Hepatocyte (in vitro differentiated cells): ENCODE measurements around the gene CUX1. TPM values are rescaled to one million over a fixed set of nuclear protein-coding genes. Genes with fewer than 3 reads are reported as not detected.
"Not testable (repeated sequence)": the region's sequence is repeated elsewhere in the genome, so short reads cannot be mapped to it uniquely, and the experiment has no call there.

Source experiments
- DNase-seq: peaks from one replicate; pipeline ENCODE4 v3.0.0-alpha.2; 2016; ENCODE audit warnings: low spot score
- H2AFZ ChIP-seq: fragments of 200-600 bp; sonication (generic); 2 replicates; pipeline ENCODE4 v1.6.0; 2016; ENCODE audit warnings: antibody characterized with exemption, mild to moderate bottlenecking
- H3K27ac ChIP-seq: fragments of 200-600 bp; sonication (generic); 2 replicates; pipeline ENCODE4 v1.5.1; 2016; ENCODE audit warnings: mild to moderate bottlenecking
- H3K27me3 ChIP-seq: fragments of 200-600 bp; sonication (generic); 2 replicates; pipeline ENCODE4 v1.6.1; 2016
- H3K36me3 ChIP-seq: fragments of 200-600 bp; sonication (generic); replicated peaks from 2 replicates; pipeline ENCODE4 v1.5.1; 2016; ENCODE audit warnings: low read depth; ENCODE audit not compliant: insufficient read depth
- H3K4me1 ChIP-seq: fragments of 200-600 bp; sonication (generic); 2 replicates; pipeline ENCODE4 v1.5.1; 2016; ENCODE audit warnings: mild to moderate bottlenecking, moderate library complexity; ENCODE audit not compliant: insufficient read depth
- H3K4me2 ChIP-seq: fragments of 200-600 bp; sonication (generic); 2 replicates; pipeline ENCODE4 v1.6.0; 2016
- H3K4me3 ChIP-seq: fragments of 200-600 bp; sonication (generic); 2 replicates; pipeline ENCODE4 v1.5.1; 2016; ENCODE audit warnings: mild to moderate bottlenecking
- H3K79me2 ChIP-seq: fragments of 200-600 bp; sonication (generic); 2 replicates; pipeline ENCODE4 v1.6.0; 2017; ENCODE audit warnings: mild to moderate bottlenecking
- H3K9me2 ChIP-seq: fragments of 200-600 bp; sonication (generic); replicated peaks from 2 replicates; pipeline ENCODE4 v1.6.0; 2017; ENCODE audit warnings: mild to moderate bottlenecking; ENCODE audit not compliant: insufficient read depth
- H3K9me3 ChIP-seq: fragments of 200-600 bp; sonication (generic); 2 replicates; pipeline ENCODE4 v1.5.1; 2016; ENCODE audit warnings: low read depth, mild to moderate bottlenecking
- H4K20me1 ChIP-seq: fragments of 200-600 bp; sonication (generic); 2 replicates; pipeline ENCODE4 v1.6.0; 2016; ENCODE audit warnings: mild to moderate bottlenecking; ENCODE audit not compliant: insufficient read depth, poor library complexity, severe bottlenecking
- CTCF ChIP-seq: fragments of 200-600 bp; sonication (generic); IDR thresholded peaks from 2 replicates; pipeline ENCODE4 v1.5.1; 2016; ENCODE audit warnings: antibody characterized with exemption, mild to moderate bottlenecking; ENCODE audit not compliant: poor library complexity
- EZH2 ChIP-seq: fragments of 200-600 bp; sonication (generic); IDR thresholded peaks from 2 replicates; pipeline ENCODE4 v1.6.1; 2016; ENCODE audit warnings: antibody characterized with exemption, mild to moderate bottlenecking, borderline replicate concordance
- EZH2phosphoT487 ChIP-seq: fragments of 200-600 bp; sonication (generic); IDR thresholded peaks from one replicate; pipeline ENCODE4 v1.6.1; 2018; ENCODE audit warnings: antibody characterized with exemption, mild to moderate bottlenecking, low read depth, moderate library complexity; ENCODE audit not compliant: unreplicated experiment, severe bottlenecking
- WGBS: methylation state at CpG from one replicate; pipeline ENCODE4 v1.1.6; 2016; ENCODE audit warnings: low lambda C conversion rate; ENCODE audit errors: missing lambda C conversion rate; 5-methylcytosine and 5-hydroxymethylcytosine counted together
- polyA plus RNA-seq: library from polyadenylated mRNA; unstranded; fragments of >200 nt; fragmentation: Nextera tagmentation; extraction: Ambion mirVana; gene quantifications from 2 replicates; pipeline ENCODE4 v1.2.1, GENCODE V29; 2016
- total RNA-seq: library from RNA; depleted of rRNA; stranded (reverse); fragments of >200 nt; gene quantifications from 2 replicates; pipeline ENCODE4 v1.2.3, GENCODE V29; 2014

Gene CUX1
- total and polyA plus RNA-seq, 2 experiments from 2014 or later, result 60.1 to 76.8 TPM

DNA sequence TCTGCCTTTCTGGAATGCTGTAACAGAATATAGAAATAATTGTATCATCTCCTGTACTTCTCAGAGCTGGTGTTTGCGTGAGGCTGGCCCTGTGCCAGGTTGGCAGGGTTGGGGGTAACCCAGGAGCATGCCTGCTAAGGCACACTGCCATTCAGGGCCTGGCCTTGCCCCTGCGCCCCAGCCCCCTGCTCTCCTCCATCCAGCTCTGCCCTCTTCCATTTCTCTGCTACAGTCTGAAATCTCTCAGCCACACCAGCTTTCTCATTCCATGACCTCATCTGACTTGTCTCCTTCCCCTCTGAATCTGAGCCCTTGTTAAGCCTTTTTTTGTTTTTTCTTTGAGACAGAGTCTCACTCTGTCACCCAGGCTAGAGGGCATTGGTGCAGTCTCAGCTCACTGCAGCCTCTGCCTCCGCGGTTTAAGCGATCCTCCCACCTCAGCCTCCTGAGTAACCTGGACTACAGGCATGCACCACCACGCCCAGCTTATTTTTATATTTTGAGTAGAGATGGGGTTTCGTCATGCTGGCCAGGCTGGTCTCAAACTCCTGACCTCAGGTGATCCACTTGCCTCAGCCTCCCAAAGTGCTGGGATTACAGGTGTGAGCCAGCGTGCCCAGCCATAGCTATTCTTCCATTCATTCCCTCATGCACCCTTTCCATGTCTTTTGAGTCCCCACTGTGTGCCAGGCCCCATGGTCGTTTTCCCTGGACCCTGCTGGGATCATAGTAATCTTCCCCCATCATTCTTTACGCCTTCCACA, 206.8 kb downstream of the CUX1 start:
- Histone ChIP-seq H2AFZ (no peak overlapping the region), H3K4me3 (no peak overlapping the region), H3K36me3 (no peaks in the 10 kb centered on the region), H3K4me1 (no peaks in the 10 kb centered on the region), H4K20me1 (peaks cover 3% of the 10 kb centered on the region), H3K9me3 (no peaks in the 10 kb centered on the region), H3K4me2 (no peak overlapping the region), H3K27ac (peak overlapping the region; percentile 80), H3K79me2 (peaks cover 58% of the 10 kb centered on the region), H3K27me3 (no peaks in the 10 kb centered on the region), H3K9me2 (no peaks in the 10 kb centered on the region)
- TF ChIP-seq EZH2phosphoT487 (no peak), CTCF (no peak), EZH2 (no peak)
- 93% methylated on average over 10 of the region's 10 CpGs for WGBS
- no peak for DNase-seq

DNA sequence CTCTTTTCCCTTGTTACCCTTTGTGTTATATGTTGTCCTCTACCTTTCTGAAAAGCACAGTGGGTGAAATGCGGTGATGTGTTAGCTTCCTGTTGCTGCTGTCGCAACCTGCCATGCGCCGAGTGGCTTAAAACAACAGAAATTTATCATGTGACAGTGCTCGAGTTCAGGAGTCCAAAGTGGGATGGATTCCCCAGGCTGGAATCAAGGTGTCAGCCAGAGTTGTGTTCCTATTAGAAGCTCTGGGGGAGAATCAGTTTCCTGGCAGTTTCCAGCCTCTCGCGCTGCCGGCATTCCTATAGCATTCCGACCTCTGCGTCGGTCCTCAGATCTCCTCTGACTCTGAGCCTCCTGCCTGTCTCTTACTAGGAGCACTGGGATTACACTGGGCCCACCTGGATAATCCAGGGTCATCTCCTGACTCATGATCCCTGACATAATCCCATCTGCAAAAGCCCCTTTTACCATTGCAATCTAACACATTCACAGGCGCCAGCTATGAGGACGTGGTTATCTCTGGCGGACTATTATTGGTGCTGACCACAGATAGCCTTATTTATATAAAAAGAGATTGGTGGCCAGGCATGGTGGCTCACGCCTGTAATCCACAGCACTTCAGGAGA, 207.5 kb downstream of the CUX1 start:
- TF ChIP-seq EZH2, result no peak
- Histone ChIP-seq H2AFZ (no peak overlapping the region), H3K27ac (peak overlapping the region; percentile 80), H3K27me3 (no peaks in the 10 kb centered on the region), H3K4me1 (no peaks in the 10 kb centered on the region), H3K79me2 (peaks cover 56% of the 10 kb centered on the region), H4K20me1 (peaks cover under 1% of the 10 kb centered on the region), H3K9me3 (no peaks in the 10 kb centered on the region), H3K9me2 (no peaks in the 10 kb centered on the region), H3K36me3 (no peaks in the 10 kb centered on the region), H3K4me2 (peak overlapping the region; percentile 11), H3K4me3 (no peak overlapping the region)
- WGBS, result 68% methylated on average over 14 of the region's 15 CpGs
- DNase-seq, result peak; percentile 83

DNA sequence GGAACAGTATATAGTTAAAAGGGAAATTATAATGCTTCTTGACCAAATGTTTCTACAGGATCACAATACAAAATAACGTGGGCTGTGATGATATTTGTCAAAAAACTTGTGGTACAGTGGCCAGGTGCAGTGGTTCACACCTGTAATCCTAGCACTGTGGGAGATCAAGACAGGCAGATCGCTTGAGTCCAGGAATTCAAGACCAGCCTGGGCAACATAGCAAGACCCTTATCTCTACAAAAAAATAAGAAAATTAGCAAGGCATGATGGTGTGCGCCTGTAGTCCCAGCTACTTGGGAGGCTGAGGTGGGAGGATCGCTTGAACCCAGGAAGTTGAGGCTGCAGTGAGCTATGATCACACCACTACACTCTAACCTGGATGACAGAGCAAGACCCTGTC, 208.4 kb downstream of the CUX1 start:
- peak overlapping the region; percentile 80 for H3K27ac ChIP-seq
- H3K79me2 ChIP-seq, result peaks cover 48% of the 10 kb centered on the region
- DNase-seq, H4K20me1 ChIP-seq, H3K9me3 ChIP-seq, H3K36me3 ChIP-seq, H3K4me2 ChIP-seq, H3K27me3 ChIP-seq, H3K4me3 ChIP-seq, H3K9me2 ChIP-seq, H3K4me1 ChIP-seq, H2AFZ ChIP-seq: not testable (repeated sequence)
- WGBS, result 87% methylated on average over 4 of the region's 4 CpGs

GRCh38 chr7:102028206-102028826, 210.9 kb downstream of the CUX1 start:
- Histone ChIP-seq H2AFZ (no peak overlapping the region), H4K20me1 (no peaks in the 10 kb centered on the region)

More at GRCh38 chr7:102028206-102028826, 210.9 kb downstream of the CUX1 start:
- Histone ChIP-seq H3K4me2 (no peak overlapping the region), H3K79me2 (peaks cover 35% of the 10 kb centered on the region), H3K36me3 (no peaks in the 10 kb centered on the region), H3K27me3 (no peaks in the 10 kb centered on the region), H3K4me1 (no peaks in the 10 kb centered on the region), H3K9me2 (no peaks in the 10 kb centered on the region), H3K9me3 (no peaks in the 10 kb centered on the region), H3K4me3 (no peak overlapping the region), H3K27ac (no peak overlapping the region)
- WGBS, result 98% methylated on average over 18 of the region's 18 CpGs
- DNase-seq, result no peak
- TF ChIP-seq EZH2, result no peak
- no peak for TF ChIP-seq EZH2phosphoT487
- TF ChIP-seq CTCF, result no peak
